GM12891 (cell line): ENCODE measurements around the gene LNPEP.

ENCODE experiments used
- POLR2A ChIP-seq: IDR thresholded peaks from 2 replicates; pipeline ENCODE4 v1.6.1; 2011; ENCODE audit warnings: low read depth, low read length, control low read depth
- POLR2AphosphoS5 ChIP-seq: IDR thresholded peaks from 2 replicates; pipeline ENCODE4 v1.6.1; 2011; ENCODE audit warnings: low read depth, low read length, control low read depth
- POU2F2 ChIP-seq: IDR thresholded peaks from 2 replicates; pipeline ENCODE4 v1.6.1; 2011; ENCODE audit warnings: low read depth, mild to moderate bottlenecking, control low read depth, low read length, moderate library complexity
- SPI1 ChIP-seq: IDR thresholded peaks from 2 replicates; pipeline ENCODE4 v1.6.1; 2011; ENCODE audit warnings: low read depth, low read length, control low read depth
- TAF1 ChIP-seq: IDR thresholded peaks from 2 replicates; pipeline ENCODE4 v1.6.1; 2011; ENCODE audit warnings: low read depth, low read length, control low read depth

DNA sequence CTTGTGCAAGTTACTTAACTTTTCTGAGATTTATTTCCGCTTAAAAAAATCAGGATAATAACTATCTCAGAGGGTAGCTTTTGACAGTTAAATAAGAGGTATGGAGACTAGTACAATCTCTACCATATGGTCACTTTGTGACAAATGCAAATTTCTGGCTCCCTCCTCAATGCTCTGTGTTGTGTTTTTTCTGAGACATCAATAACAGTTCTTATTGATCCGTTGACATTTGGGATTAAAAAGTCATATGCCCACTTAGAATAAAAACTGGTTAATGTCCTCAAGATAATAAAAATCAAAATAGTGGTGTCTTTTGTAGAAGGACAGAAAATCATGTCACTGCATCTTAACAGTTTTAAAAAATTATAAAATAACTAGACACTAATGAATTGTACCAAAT is 24.7 kb upstream of the LNPEP start:
- no peak for TF ChIP-seq POLR2A
- no peak for TF ChIP-seq POLR2AphosphoS5
- TF ChIP-seq TAF1: no peak
- no peak for TF ChIP-seq SPI1
- TF ChIP-seq POU2F2: no peak
